ENCODE measurements around the gene RNF123. TPM values are rescaled to one million over a fixed set of nuclear protein-coding genes. Genes with fewer than 3 reads are reported as not detected.

RNF123 gene
- total RNA-seq, 1 experiment from 2014 or later: 47.1 TPM

GRCh38 chr3:49723628-49724551 is 34.5 kb downstream of the RNF123 start, which contains the start of gene GMPPB (continued):
- peak; percentile 88 for TF ChIP-seq ARID4B (CRISPR knock-in tag; IDR thresholded peaks at IDR 0.05; ENCODE audit: borderline replicate concordance)
- peak; percentile 32; the same call in 1 of the 2 replicates for TF ChIP-seq HMGXB4 (CRISPR knock-in tag; IDR thresholded peaks at IDR 0.05)

- peak; percentile 14 for DNase-seq (ENCODE audit: low spot score)
- Mint-ChIP-seq H3K4me3 (peak overlapping the region; percentile 91), H3K4me1 (peaks cover 10% of the 10 kb centered on the region), H3K9me3 (no peaks in the 10 kb centered on the region), H3K36me3 (peaks cover 21% of the 10 kb centered on the region), H3K27me3 (ENCODE audit: low read depth) (no peaks in the 10 kb centered on the region), H3K27ac (peak overlapping the region; percentile 98)
- POLR2A ChIA-PET: interaction anchor here (0.5 to 1.1 kb wide), 2 partner anchors 18 to 250 kb away, joined by 3 to 5 read pairs; no protein-coding TSS in a partner anchor
- CTCF ChIA-PET: interaction anchor here (0.5 to 2.3 kb wide), 8 partner anchors 9 to 597 kb away, joined by 3 to 10 read pairs (median 5); partner anchors contain the start of gene INKA1
- ATAC-seq: no peak
- no peak for TF ChIP-seq NR3C1 (CRISPR knock-in tag; conservative IDR thresholded peaks at IDR 0.05; ENCODE audit: low read depth)
- no peak for TF ChIP-seq SMAD4 (CRISPR knock-in tag; IDR thresholded peaks at IDR 0.05)
- no peak for TF ChIP-seq JUN (CRISPR knock-in tag; IDR thresholded peaks at IDR 0.05)
- no peak for TF ChIP-seq GABPB1 (CRISPR knock-in tag; IDR thresholded peaks at IDR 0.05)
- TF ChIP-seq NR1H2 (CRISPR knock-in tag; IDR thresholded peaks at IDR 0.05): no peak
- no peak for TF ChIP-seq ZNF138 (CRISPR knock-in tag; conservative IDR thresholded peaks at IDR 0.05)
- TF ChIP-seq AR (CRISPR knock-in tag; IDR thresholded peaks at IDR 0.05): no peak
- no peak for TF ChIP-seq TEAD1 (CRISPR knock-in tag; IDR thresholded peaks at IDR 0.05)
- no peak for TF ChIP-seq SMAD3 (CRISPR knock-in tag; IDR thresholded peaks at IDR 0.05; ENCODE audit: borderline replicate concordance)
- no peak for TF ChIP-seq ZNF219 (CRISPR knock-in tag; IDR thresholded peaks at IDR 0.05; ENCODE audit: borderline replicate concordance)
- TF ChIP-seq IRF1 (CRISPR knock-in tag; IDR thresholded peaks at IDR 0.05): no peak
- TF ChIP-seq AFF4 (CRISPR knock-in tag; IDR thresholded peaks at IDR 0.05; ENCODE audit: borderline replicate concordance): no peak
- TF ChIP-seq FOXK1 (CRISPR knock-in tag; IDR thresholded peaks at IDR 0.05): no peak
- TF ChIP-seq ATF2 (CRISPR knock-in tag; IDR thresholded peaks at IDR 0.05; ENCODE audit: borderline replicate concordance, low read depth): no peak
- no peak for TF ChIP-seq GRHL2 (CRISPR knock-in tag; IDR thresholded peaks at IDR 0.05; ENCODE audit: insufficient replicate concordance, severe bottlenecking)
Observed at GRCh38 chr3:49724586-49724985, 35.2 kb downstream of the RNF123 start.
